Endothelial cell (in vitro differentiated cells): Measurements from ENCODE around the gene OPN5. TPM values are rescaled to one million over a fixed set of nuclear protein-coding genes. Genes with fewer than 3 reads are reported as not detected.

Experiments
- DNase-seq: peaks from one replicate; pipeline ENCODE4 v3.0.0; 2021; ENCODE audit warnings: low spot score
- H3K27ac Mint-ChIP-seq: one replicate; pipeline ENCODE4 v1.8.0; 2021; ENCODE audit warnings: mixed read lengths, inconsistent platforms; ENCODE audit not compliant: unreplicated experiment
- H3K27me3 Mint-ChIP-seq: one replicate; pipeline ENCODE4 v1.8.0; 2021; ENCODE audit warnings: mild to moderate bottlenecking, moderate library complexity, mixed read lengths, inconsistent platforms; ENCODE audit not compliant: unreplicated experiment
- H3K36me3 Mint-ChIP-seq: one replicate; pipeline ENCODE4 v1.8.0; 2021; ENCODE audit warnings: mild to moderate bottlenecking, low read depth, mixed read lengths, inconsistent platforms; ENCODE audit not compliant: unreplicated experiment
- H3K4me1 Mint-ChIP-seq: one replicate; pipeline ENCODE4 v1.8.0; 2021; ENCODE audit warnings: mild to moderate bottlenecking, mixed read lengths, inconsistent platforms; ENCODE audit not compliant: unreplicated experiment
- H3K4me3 Mint-ChIP-seq: one replicate; pipeline ENCODE4 v1.8.0; 2021; ENCODE audit warnings: mild to moderate bottlenecking, mixed read lengths, inconsistent platforms; ENCODE audit not compliant: unreplicated experiment
- H3K9me3 Mint-ChIP-seq: one replicate; pipeline ENCODE4 v1.8.0; 2021; ENCODE audit warnings: mixed read lengths, inconsistent platforms; ENCODE audit not compliant: unreplicated experiment
- total RNA-seq: library from RNA; stranded (reverse); fragmentation: NEBNext Ultra II Directional; extraction: Animal tissue kit (Norgen Biotek cat#: 25700); gene quantifications from one replicate; pipeline ENCODE4 v1.2.1, GENCODE V29; 2021; ENCODE audit not compliant: unreplicated experiment
- TF ChIP-seq, protein P1 (sequence below): fragments of 200-600 bp; sonication (generic); IDR thresholded peaks from one replicate; pipeline ENCODE4 v1.5.0; 2021; ENCODE audit warnings: antibody characterized with exemption; ENCODE audit not compliant: unreplicated experiment

OPN5 gene
- total RNA-seq, 1 donor from 2014 or later = 12.1 TPM

GRCh38 chr6:47811443-47811842 lies 29.6 kb downstream of the OPN5 start:
- no peaks in the 10 kb centered on the region for H3K27me3 Mint-ChIP-seq
- H3K27ac Mint-ChIP-seq = no peak overlapping the region
- peaks cover 17% of the 10 kb centered on the region for H3K36me3 Mint-ChIP-seq
- H3K4me1 Mint-ChIP-seq = peaks cover 5% of the 10 kb centered on the region
- TF ChIP-seq, protein P1, sequence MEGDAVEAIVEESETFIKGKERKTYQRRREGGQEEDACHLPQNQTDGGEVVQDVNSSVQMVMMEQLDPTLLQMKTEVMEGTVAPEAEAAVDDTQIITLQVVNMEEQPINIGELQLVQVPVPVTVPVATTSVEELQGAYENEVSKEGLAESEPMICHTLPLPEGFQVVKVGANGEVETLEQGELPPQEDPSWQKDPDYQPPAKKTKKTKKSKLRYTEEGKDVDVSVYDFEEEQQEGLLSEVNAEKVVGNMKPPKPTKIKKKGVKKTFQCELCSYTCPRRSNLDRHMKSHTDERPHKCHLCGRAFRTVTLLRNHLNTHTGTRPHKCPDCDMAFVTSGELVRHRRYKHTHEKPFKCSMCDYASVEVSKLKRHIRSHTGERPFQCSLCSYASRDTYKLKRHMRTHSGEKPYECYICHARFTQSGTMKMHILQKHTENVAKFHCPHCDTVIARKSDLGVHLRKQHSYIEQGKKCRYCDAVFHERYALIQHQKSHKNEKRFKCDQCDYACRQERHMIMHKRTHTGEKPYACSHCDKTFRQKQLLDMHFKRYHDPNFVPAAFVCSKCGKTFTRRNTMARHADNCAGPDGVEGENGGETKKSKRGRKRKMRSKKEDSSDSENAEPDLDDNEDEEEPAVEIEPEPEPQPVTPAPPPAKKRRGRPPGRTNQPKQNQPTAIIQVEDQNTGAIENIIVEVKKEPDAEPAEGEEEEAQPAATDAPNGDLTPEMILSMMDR = no peak
- no peak overlapping the region for H3K4me3 Mint-ChIP-seq
- H3K9me3 Mint-ChIP-seq = no peaks in the 10 kb centered on the region
- DNase-seq = no peak

GRCh38 chr6:47817749-47818148 lies 35.9 kb downstream of the OPN5 start:
- Mint-ChIP-seq H3K9me3 (no peaks in the 10 kb centered on the region), H3K36me3 (peaks cover 5% of the 10 kb centered on the region), H3K4me1 (no peaks in the 10 kb centered on the region), H3K27ac (no peak overlapping the region), H3K27me3 (no peaks in the 10 kb centered on the region), H3K4me3 (no peak overlapping the region)
- TF ChIP-seq, protein P1 = no peak
- DNase-seq = no peak

- Mint-ChIP-seq H3K27me3 (no peaks in the 10 kb centered on the region), H3K9me3 (no peaks in the 10 kb centered on the region), H3K4me3 (no peak overlapping the region), H3K36me3 (no peaks in the 10 kb centered on the region), H3K27ac (no peak overlapping the region), H3K4me1 (no peaks in the 10 kb centered on the region)
- TF ChIP-seq, protein P1 = no peak
- no peak for DNase-seq
Measured at GRCh38 chr6:47819461-47819860, 37.6 kb downstream of the OPN5 start.

GRCh38 chr6:47822856-47823554 lies 41.2 kb downstream of the OPN5 start:
- Mint-ChIP-seq H3K27ac (no peak overlapping the region), H3K27me3 (no peaks in the 10 kb centered on the region), H3K4me1 (no peaks in the 10 kb centered on the region), H3K36me3 (no peaks in the 10 kb centered on the region), H3K9me3 (no peaks in the 10 kb centered on the region), H3K4me3 (no peak overlapping the region)
- DNase-seq = no peak
- TF ChIP-seq, protein P1 = no peak

DNA sequence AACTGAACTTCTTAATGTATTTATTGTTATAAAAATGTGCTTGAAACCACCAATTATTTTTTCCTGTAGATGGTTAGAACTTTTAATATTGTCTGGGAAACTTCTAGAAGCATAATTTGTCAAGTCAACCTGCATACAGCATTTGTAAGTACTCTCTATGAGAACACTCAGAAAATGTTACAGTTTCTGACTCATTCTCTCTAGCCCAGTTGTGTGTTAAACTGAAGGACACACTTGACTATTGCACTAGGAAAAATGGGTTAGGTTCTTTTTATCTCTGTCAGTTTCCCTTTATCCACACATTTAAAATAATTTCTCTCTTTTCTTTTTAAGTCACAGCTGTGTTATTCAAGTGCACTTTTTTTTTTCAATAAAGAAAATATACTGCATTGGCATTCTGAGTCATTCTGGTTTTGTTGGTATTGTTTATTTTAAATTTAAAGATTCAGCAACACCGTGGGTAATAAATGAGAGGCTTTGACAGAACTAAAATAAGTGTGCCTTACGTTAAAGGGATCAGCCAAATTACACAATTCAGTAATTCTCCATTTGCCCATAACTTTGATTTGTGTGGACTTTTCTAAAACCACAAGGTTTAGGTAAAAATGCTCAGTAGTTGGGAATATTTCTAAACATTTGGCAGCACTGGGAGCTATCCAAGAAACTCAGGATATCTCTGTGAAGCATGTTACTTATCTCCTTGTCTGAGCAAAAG lies 50.7 kb downstream of the OPN5 start:
- no peaks in the 10 kb centered on the region for H3K36me3 Mint-ChIP-seq

More for the DNA sequence above, 50.7 kb downstream of the OPN5 start:
- Mint-ChIP-seq H3K27me3 (no peaks in the 10 kb centered on the region), H3K9me3 (no peaks in the 10 kb centered on the region), H3K4me1 (no peaks in the 10 kb centered on the region), H3K27ac (no peak overlapping the region), H3K4me3 (no peak overlapping the region)
- no peak for DNase-seq
- TF ChIP-seq, protein P1 = no peak
